Measurements from ENCODE around the gene MSANTD3.

MSANTD3 gene

DNA sequence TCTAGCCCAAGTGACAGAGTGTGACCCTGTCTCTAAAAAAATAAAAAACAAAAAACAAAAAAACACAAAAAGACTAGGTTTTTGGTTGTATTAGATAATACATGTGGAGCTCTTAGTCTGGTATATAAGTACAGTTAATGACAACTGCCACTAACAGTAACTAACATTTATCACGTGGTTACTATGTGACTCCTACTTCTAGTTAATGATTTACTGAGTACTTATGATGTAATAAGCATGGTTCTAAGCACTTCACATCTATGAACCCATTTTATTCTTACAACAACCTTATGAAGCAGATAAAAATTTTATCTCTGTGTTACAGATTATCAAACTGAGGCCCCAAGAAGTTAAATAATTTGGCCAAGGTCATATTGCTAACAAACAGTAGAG lies 39.9 kb downstream of the MSANTD3 start:
- no peak for DNase-seq

DNA sequence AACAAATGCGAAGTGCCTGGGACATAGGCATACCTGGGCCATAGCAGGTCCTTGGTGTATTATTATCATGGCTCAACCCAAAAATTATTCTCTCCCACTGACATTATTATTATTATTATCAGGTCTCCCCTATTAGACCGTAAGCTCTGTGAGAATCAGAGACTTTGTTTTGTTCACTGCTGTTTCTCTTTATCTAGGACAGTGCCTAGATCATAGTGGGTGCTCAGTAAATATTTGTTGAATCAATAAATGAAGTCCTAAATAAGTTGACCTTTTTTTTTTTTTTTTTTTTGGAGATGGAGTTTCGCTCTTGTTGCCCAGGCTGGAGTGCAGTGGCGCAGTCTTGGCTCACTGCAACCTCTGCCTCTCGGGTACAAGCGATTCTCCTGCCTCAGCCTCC lies 41.1 kb downstream of the MSANTD3 start:
- DNase-seq, result no peak

DNA sequence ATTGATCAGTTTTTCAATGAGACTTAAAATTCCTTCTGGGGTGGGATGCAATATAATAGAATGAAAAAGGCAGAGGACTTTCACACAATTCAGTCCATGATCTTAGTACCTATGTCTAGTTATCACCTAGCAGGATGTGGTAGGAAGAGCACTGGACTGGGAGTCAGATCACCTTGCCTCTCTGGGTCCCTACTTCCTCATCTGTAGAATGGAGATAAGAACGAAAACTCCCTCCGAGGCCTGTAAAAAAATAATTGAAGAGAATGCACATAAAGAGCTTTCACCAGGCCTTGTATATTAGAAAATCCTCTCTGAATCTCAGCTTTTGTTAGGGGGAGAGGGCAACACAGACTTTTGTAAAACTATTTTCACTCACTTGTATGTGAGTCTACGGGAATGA lies 45.3 kb downstream of the MSANTD3 start:
- no peak for DNase-seq

DNA sequence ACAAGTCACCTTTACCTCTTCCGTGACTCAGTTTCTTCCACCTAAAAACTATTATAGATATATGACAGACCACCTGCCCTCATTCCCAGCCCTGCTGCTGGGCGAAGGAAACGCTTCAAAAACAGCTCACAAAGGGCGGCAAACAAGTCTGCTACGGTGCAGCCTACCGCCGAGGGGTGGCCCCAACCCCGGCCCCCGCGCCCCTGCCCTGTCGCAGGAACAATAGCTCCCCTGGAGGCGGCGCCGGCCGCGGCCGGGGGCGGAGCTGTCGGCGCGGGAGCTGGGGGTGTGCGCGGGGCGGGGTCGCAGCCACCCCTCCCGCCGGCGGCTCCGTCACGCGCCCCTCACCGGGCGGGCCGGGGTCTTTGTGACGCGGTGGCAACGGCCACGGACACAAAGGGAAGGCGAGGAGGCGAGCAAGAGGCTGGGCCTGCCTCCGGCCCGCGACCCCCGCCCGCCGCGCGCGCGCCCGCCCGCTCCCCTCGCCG lies 45.9 kb downstream of the MSANTD3 start, which contains the start of gene TMEFF1:
Gene TMEFF1 (plus strand): TSS at position 362 of the 488 bp plus-strand sequence. CDS start 396 bp downstream, outside the sequence.
- peak; percentile 28 for DNase-seq

DNA sequence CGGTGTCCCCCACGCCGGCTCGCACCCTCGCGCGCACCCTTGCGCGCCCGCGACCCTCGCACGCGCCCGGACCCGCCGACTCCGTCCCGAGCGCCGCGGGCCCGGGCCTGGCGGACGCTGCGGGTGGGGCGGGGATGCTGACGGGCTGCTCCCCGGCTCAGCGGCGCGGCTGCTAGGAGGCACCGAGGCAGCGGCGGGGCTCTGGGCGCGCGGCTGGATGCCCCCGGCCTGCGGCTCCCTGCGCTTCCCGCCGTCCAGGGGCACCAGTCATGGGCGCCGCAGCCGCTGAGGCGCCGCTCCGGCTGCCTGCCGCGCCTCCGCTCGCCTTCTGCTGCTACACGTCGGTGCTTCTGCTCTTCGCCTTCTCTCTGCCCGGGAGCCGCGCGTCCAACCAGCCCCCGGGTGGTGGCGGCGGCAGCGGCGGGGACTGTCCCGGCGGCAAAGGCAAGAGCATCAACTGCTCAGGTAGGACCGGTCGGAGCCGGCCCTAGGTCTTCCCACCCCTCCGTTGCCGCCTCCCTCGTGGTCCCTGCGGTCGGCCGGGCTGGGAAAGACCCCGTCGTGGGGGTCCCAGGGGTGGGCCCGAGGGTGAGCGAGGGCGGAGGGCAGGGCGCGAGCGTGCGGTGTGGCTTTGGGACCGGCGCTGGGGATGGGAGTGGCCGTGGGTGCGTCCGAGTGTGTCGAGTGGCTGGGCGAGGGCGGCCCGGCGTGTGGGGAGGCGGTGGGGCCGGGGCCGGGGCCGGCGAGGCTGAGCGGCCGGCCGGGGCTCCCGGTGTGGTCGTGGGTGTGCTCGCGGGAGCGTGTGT lies 46.5 kb downstream of the MSANTD3 start:
- peak; percentile 2 for DNase-seq

DNA sequence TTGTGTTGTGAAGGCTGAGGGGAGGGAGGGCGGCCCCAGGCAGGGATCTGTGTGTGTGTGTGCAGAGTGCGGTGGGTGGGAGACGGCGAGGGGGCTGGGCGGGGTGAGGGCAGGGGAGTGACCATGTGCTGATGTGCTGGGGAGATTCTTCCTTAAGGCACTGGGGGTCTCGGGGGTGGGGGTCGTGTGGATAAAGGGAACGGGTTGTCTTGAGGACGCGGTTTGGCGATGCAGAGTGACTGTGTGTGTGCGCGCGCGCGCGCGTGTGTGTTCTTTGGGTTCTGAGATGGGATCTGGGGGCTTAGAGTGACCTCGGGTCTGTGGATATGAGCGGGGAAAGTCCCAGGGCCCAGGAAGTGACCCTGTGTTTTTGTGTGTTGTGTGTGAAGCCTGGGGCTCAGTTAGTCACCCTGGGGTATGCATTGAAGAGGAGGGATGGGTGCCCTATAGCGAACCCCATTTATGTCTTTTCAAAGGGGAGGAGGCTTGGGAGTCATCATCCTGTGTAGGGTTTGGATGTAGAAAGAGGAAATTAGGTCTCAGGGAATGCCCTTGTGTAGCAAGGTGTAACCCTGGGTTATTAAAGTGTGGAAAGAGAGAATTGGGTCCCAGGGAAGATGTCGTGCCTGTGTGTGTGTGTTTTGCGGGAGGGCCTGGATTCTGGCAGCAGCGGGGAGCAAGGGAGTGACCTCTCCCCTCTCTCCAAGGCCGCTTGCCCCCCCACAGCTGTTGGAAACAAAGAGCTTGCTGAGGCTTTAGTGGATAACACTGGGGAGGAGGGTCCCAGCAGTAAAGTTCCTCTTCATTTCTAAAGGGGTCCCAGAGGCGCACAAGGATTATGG lies 47.4 kb downstream of the MSANTD3 start:
- no peak for DNase-seq

DNA sequence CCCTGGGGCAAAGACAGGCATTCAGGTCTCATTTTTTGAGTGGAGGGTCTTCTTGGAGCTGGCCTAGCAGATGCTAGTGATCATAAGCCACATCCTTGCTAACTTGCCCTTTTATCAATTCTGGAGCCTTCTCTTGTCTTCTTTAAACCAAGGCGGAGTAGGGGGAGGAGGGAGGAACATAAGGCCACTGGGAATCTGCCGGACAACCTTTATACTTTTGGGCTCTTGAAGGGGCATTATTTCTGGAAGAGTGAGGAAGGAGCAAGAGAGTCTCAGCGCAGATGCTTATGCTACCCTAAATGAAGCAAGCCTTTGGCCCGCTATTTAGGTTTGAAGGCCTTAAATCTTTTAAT lies 48.0 kb downstream of the MSANTD3 start:
- no peak for DNase-seq

DNA sequence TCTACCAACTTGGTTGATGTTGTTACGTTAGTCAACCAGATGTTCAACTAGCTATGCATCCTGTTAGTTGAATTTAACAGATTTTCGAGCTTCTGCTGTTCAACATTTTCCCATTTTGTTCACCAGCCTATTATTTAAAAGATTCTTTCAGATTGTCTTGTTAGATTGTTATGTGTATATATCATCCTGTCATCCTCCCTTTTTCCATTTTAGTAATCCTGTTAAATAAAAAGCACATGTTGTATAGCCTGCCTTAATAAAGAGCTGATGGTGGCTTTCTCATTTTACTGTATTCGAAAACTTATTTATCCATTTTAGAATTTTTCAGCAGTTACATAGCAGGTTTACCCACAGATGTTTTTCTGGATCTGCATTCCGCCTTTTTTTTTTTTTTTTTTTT lies 50.3 kb downstream of the MSANTD3 start:
- DNase-seq, result no peak

DNA sequence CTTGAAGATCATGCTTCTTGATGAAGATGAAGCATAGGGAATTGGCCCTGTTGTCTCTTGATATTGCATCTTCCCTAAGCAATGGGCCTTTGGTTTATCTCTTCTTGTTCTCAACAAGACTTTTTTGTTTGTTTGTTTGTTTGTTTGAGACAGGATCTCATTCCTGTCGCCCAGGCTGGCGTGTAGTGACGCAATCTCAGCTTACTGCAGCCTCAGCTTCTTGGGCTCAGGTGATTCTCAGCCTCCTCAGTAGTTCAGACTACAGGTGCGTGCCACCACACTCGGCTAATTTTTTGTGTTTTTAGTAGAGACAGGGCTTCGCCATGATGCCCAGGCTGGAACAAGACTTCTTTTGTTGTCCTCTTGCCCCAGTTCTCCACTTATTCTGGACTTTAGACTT lies 51.2 kb downstream of the MSANTD3 start:
- no peak for DNase-seq

DNA sequence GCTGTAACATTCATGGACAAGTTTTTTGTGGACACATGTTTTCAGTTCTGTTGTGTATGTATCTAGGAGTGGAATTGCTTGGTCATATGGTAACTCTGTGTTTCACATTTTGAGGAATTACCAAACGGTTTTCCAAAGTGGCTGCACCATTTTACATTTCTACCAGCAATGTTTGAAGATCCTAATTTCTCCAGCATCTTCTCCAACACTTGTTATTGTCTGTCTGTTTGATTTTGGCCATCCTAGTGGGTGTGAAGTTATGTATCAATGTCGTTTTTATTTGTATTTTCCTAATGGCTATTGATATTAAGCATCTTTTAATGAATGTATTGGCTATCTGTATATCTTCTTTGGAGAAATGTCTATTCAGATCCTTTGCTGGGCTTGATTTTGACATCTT lies 52.9 kb downstream of the MSANTD3 start:
- DNase-seq, result no peak

DNA sequence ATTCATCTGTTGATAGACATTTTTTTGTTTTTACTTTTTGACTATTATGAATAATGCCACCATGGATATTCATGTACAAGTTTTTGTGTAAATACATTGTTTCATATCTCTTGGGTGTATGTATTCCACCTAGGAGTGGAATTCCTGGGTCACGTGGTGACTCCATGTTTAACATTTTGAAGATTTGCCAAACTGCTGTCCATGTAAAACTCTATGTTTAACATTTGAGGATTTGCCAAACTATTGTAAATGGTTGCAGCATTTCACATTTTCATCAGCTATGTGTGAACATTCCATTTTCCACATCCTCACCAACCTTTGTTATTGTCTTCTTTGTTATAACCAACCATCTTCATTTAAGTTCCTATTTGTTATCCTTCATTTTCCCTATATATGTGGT lies 58.3 kb downstream of the MSANTD3 start:
- DNase-seq, result no peak

DNA sequence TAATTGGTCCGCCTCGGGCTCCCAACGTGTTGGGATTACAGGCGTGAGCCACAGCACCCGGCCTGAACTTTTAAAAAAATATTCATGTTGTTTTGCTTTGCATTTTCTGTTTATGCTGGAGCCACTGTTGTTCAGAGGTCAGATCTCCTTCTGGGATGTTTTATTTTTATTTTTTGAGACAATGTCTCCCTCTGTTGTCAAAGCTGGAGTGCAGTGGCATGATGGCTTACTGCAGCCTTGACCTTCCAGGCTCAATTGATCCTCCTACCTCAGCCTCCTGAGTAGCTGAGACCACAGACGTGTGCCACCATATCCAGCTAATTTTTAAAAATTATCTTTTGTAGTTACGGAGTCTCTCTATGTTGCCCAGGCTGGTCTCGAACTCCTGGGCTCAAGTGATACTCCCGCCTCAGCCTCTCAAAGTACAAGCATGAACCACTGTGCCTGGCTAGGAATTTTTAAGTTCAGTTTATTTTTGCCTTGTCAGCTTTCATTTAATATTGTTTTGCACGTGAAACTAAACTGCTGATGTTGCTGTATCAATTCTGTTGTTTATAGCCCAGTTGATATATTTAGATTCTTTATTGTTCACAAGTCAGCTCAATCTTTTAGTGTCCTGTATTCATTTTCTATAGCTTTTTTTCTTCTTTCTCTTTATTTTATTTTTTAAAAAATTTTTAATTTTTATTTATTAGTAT lies 59.7 kb downstream of the MSANTD3 start:
- DNase-seq, result no peak

DNA sequence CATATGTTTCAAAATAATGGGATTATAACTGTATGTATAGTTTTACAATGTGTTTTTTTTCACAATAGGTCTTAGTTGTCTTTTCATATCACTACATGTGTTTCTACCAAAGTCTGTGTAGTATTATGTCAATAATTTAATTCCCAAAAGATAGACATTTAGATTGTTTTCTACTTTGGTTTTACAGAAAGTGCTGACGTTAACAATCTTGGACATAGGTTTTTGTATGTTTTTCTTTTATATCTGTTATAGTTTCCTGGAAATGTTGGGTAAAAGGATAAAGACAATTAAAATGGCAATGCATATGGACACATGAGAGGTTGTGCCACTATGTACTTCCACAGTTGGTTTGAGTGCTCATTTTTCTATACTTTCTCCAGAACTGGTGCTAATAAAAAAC lies 61.2 kb downstream of the MSANTD3 start:
- DNase-seq, result no peak

DNA sequence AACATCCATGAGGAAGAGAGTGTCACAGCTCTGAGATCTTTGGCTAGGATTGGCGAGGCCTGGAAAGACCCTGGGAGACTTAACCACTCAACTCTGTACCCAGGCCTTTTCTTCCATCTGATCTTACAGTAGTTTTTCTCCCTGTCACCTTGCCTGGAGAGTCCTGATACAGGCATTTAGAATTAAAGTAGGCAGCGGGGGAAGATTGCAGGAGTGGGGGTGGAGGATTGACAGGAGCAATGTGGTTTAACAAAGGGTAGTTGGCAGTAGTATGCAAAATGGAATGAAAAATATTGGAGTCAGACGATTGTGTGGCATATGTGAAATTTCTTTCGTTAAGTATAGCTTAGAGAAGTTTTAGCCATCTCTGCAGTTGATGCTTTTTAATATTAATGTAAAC lies 62.9 kb downstream of the MSANTD3 start:
- no peak for DNase-seq

DNA sequence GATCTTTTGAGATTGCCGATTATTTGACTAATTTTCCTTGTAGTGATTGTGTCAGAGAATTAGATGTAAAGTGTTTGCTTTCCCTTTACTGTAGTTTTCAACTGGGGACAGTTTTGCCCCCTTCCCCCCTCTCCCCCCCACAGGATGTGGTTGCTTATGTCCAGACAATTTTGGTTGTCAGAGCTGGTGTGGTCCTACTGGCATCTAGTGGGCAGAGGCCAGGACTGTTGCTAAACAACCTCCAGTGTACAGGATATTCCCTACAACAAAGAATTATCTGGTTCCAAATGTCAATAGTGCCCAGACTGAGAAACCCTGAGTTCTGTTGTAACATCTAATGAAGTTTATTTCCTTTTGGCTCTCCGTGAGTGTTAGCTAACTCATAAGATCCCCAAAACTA lies 66.0 kb downstream of the MSANTD3 start:
- DNase-seq, result no peak

DNA sequence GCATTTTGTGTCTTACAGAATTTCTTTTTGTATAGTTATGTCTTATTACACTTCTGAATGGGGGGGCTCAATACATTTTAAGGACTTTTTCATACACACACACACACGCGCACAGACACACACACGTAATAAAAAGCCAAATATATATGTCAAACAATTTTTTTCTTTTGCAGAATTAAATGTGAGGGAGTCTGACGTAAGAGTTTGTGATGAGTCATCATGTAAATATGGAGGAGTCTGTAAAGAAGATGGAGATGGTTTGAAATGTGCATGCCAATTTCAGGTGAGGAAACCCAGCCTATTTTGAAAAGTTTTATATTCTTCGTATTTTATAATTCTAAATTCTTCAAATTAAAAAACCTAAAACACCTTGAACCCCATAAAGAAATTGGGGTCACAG lies 71.6 kb downstream of the MSANTD3 start:
- DNase-seq, result no peak

DNA sequence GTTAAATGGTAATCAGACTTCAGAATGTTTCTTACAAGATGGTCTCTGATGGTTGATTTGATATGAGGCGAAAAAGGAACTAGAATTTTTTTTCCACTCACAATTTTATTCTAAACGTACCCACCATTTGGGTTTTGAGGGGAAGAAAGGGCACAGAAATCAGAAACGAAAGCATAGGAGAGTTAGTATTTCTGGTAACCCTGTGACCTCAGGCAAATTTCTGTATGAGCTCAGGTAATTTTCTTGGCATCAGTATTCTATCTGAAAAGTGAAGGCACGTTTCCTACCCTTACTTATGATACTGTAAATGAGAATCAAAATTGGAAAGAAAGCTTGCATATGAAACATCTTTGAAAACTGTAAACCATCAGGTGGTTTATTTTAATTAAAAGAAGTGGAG lies 72.5 kb downstream of the MSANTD3 start:
- no peak for DNase-seq

DNA sequence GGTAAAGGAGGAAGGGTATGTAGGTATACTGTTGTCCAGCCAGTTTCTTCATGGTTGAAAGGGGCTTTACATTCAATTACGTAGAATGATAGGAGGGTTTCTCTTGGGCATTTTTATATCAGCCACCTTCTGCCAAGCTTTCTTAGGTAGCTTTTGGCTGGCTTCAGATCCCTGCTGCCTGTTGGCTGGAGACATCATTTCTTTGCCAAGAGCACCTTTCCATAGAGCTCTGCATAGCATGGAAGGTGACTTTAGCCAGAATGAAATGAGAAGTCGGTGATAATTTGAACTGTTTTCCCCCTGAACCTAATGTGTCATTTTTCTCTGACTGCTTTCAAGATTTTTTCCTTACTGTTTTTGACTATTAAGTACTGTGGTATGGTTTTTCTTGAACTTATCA lies 72.9 kb downstream of the MSANTD3 start:
- DNase-seq, result no peak

Measured in CD4-positive, alpha-beta T cell treated with Interleukin-10 for 1 hour (primary cell).